HL-60/S4 treated with phorbol 12-myristate 13-acetate at 8.2 ng/mL for 4 days and 3 days (cell line): ENCODE results near the gene GCSAM.
"Not testable (repeated sequence)": the region's sequence is repeated elsewhere in the genome, so short reads cannot be mapped to it uniquely, and the experiment has no call there.

ENCODE experiments used
- in situ Hi-C: fragments of 300-500 bp; cut with MboI; formaldehyde crosslinking; loops from 2 replicates; pipeline ENCODE4 v1.15.0; 2022; ENCODE audit warnings: low sequenced_read_pairs

The GCSAM gene

DNA sequence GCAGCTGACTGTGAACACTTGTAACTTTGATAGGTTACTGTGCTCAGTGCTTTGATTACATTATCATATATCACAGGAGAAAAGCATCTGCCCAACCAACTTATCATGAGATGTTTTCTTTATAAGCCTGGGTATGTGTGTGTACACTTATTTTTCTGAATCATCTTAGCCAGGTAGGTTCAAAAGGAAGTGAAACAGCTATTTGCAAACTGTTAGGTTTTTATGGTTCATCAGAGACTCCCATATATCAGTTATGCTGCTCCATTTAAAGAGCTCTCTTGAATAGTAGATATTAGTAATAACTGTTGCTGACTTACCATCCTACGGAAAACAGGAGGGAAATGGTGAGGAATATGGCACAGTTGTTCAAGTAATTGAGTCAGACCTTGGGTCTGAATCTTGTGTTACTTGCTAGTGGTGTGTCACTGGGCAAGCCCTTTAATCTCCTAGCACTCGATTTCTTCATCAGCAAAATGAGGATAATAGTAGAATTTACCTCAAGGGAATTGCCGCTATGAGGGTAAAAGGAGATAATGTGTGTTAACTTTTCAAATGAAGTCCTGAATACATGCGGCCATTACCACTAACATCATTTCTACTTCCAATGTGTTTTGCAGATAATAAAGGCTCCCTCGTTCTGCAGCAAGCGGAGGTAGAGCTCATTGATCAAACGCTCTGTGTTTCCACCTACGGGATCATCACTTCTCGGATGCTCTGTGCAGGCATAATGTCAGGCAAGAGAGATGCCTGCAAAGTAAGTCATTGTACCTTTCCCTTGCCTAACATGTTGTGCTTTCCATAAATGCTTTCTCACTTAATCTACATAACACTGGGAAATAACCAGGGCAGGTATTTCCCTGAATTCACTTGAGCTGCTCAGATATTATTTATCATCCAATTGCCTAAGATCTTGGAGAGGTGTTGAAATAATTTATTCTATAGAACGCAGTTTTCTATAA, 54.6 kb downstream of the GCSAM start:
- in situ Hi-C loops, result no loop called here

GRCh38 chr3:112074616-112075497, 58.2 kb downstream of the GCSAM start:
- in situ Hi-C loops, result no loop called here

DNA sequence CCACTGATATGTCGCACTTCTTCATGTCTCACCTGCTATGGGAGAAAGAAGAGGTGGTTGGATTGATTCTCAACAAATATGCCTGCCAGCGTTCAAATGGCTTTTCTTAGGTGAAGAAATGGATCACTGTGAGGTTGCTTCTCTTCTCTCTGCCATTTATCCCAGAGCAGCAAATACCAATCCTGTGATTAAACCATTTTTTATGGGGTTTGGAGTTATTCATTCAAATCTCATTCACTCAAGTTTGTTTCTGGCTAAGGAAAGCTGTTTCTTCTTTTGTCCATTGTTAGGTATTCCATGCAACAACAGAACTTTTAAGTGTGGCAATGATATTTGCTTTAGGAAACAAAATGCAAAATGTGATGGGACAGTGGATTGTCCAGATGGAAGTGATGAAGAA, 59.0 kb downstream of the GCSAM start:
- in situ Hi-C loops, result no loop called here

- in situ Hi-C loops, result not testable (repeated sequence)
Observed at GRCh38 chr3:112072387-112073060, 60.5 kb downstream of the GCSAM start.
